ENCODE measurements around the gene ERRFI1.

- TF ChIP-seq POLR2AphosphoS5 (IDR thresholded peaks at IDR 0.05; ENCODE audit: low read depth, low read length) (no peak), REST (IDR thresholded peaks at IDR 0.05; ENCODE audit: insufficient read depth in 1 of 2, low read depth in 2 of 2, low read length in 2 of 2) (no peak), TAF1 (IDR thresholded peaks at IDR 0.05; ENCODE audit: borderline replicate concordance, insufficient read depth, low read length) (no peak)
Observed at GRCh38 chr1:8023995-8024313, 2.2 kb downstream of the ERRFI1 start.

Measured in PFSK-1 (cell line).